WI38 (cell line): ENCODE data around the gene PRDM16.

Source experiments
- H3K4me3 ChIP-seq: 2 replicates; pipeline ENCODE4 v1.5.1; 2011; ENCODE audit warnings: low read depth, mild to moderate bottlenecking, control low read depth, low read length
- CTCF ChIP-seq: IDR thresholded peaks from 2 replicates; pipeline ENCODE4 v1.5.1; 2012; ENCODE audit warnings: low read depth, mild to moderate bottlenecking, control low read depth, low read length

Gene PRDM16

DNA sequence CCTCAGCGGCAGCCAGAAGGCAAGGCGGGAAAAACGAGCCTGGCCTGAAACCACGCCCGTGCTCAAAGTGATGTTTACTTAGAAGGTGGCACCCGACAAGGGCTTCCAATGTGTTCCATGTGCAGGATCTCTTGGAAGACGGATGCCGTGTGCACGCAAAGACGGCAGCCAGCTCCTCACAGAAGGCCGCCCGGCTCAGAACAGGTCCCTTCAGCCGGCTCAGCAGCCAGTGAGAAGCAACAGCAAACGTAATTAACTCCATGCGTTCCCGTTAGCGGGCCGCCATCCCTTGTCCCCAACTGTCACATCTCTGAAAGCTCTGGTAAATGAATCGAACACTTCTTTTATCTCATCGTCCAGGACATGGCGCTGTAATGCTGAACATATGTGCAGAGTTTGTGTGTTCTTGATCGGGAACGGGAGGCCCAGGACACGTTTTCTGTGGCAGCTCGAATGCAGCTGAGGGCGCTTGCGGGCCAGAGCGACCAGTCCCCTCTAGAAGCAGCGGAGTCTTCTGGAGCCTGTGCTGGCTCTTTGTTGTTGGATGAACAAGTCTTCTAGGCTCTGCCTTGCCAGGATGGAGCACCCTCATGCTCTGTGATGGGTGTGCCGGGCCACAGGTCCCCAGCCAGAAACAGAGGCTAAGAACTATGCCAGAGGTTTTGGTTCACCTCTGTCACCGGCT, 290.9 kb downstream of the PRDM16 start:
- TF ChIP-seq CTCF = no peak
- no peak overlapping the region for H3K4me3 ChIP-seq

GRCh38 chr1:3360646-3361257, 291.7 kb downstream of the PRDM16 start:
- TF ChIP-seq CTCF = no peak
- H3K4me3 ChIP-seq = no peak overlapping the region

DNA sequence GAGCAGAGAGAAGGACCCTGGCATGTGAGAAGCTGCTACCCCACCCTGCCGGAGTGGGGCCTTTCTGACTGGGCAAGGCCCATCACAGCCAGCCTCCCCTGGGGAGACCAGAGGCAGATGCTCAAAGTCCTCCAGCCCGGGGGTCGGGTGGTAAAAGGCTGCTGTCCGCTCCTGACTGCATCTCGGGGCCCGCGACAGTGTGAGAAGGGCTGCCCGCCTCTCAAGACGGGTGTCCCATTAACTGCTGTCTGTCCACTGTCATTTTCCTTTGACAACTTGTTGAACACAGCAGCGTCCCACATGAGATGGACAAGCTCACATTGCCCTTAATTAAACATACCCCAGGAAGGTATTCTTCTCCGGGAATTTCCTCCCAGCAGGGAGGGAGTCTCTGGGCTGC, 294.0 kb downstream of the PRDM16 start:
- no peak for TF ChIP-seq CTCF
- H3K4me3 ChIP-seq = no peak overlapping the region

GRCh38 chr1:3363756-3364155, 294.8 kb downstream of the PRDM16 start:
- no peak overlapping the region for H3K4me3 ChIP-seq
- TF ChIP-seq CTCF = no peak

DNA sequence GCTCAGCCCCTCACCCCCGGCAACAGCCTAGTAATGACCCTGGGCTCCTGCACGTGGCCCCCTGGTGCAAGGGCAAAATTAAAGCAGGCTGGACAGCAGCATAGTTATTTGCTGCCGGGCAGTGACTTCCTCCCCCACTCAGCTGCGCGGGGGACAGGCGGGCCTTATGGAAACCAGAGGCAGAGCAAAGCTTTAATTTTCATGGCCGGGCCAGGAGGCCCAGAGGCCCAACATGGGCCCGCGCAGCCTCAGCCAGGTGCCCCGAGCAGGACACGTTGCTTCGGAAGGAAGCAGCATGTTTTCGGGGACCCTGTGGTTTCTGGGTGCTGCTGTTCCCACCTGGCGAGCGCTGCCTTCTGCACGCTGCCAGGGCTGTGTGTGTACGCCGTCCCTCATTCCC, 295.5 kb downstream of the PRDM16 start:
- TF ChIP-seq CTCF = no peak

GRCh38 chr1:3364983-3365382, 296.0 kb downstream of the PRDM16 start:
- TF ChIP-seq CTCF = no peak
- no peak overlapping the region for H3K4me3 ChIP-seq

More for the DNA sequence above, 295.5 kb downstream of the PRDM16 start:
- no peak overlapping the region for H3K4me3 ChIP-seq

GRCh38 chr1:3365523-3366125, 296.6 kb downstream of the PRDM16 start:
- no peak overlapping the region for H3K4me3 ChIP-seq
- no peak for TF ChIP-seq CTCF
